Trophoblast cell (in vitro differentiated cells and primary cell): Measurements from ENCODE around the gene SLC4A8.

Source experiments
- DNase-seq, 2 donors: peaks; one replicate each; pipeline ENCODE4 v3.0.0-alpha.2; 2016
- H2AFZ ChIP-seq: 2 replicates; pipeline ENCODE4 v1.6.1; 2013; ENCODE audit warnings: low read length, moderate library complexity, mild to moderate bottlenecking; ENCODE audit not compliant: insufficient read depth, poor library complexity
- H2AK5ac ChIP-seq: 2 replicates; pipeline ENCODE4 v1.6.1; 2013; ENCODE audit warnings: mild to moderate bottlenecking, low read length
- H2BK120ac ChIP-seq: 2 replicates; pipeline ENCODE4 v1.6.1; 2013; ENCODE audit warnings: low read length, mild to moderate bottlenecking, moderate library complexity; ENCODE audit not compliant: insufficient read depth, poor library complexity
- H2BK12ac ChIP-seq: 2 replicates; pipeline ENCODE4 v1.6.1; 2013; ENCODE audit warnings: mild to moderate bottlenecking, low read length, moderate library complexity
- H2BK5ac ChIP-seq: 2 replicates; pipeline ENCODE4 v1.6.1; 2013; ENCODE audit warnings: low read length, low read depth, moderate library complexity, mild to moderate bottlenecking; ENCODE audit not compliant: poor library complexity
- H3K14ac ChIP-seq: 2 replicates; pipeline ENCODE4 v1.6.1; 2013; ENCODE audit warnings: mild to moderate bottlenecking, low read length
- H3K18ac ChIP-seq: 2 replicates; pipeline ENCODE4 v1.6.1; 2013; ENCODE audit warnings: mild to moderate bottlenecking, low read length
- H3K23ac ChIP-seq: 2 replicates; pipeline ENCODE4 v1.6.1; 2013; ENCODE audit warnings: low read length
- H3K27ac ChIP-seq: 2 replicates; pipeline ENCODE4 v1.5.1; 2013; ENCODE audit warnings: low read depth, mild to moderate bottlenecking, inconsistent platforms, low read length, moderate library complexity
- H3K27me3 ChIP-seq: 2 replicates; pipeline ENCODE4 v1.6.1; 2013; ENCODE audit warnings: inconsistent platforms, mild to moderate bottlenecking, low read length, moderate library complexity; ENCODE audit not compliant: insufficient read depth
- H3K36me3 ChIP-seq, 2 experiments: 1 replicate in 1 of 2; 2 replicates in 1 of 2; pipeline ENCODE4 v1.6.1; 2013; ENCODE audit warnings: low read length in 2 of 2, mild to moderate bottlenecking in 2 of 2, moderate library complexity in 1 of 2; ENCODE audit not compliant: insufficient read depth in 2 of 2, control insufficient read depth in 1 of 2
- H3K4ac ChIP-seq: 2 replicates; pipeline ENCODE4 v1.6.1; 2013; ENCODE audit warnings: low read depth, mild to moderate bottlenecking, low read length, moderate library complexity
- H3K4me1 ChIP-seq, 2 experiments: 1 replicate in 1 of 2; 2 replicates in 1 of 2; pipeline ENCODE4 v1.6.1; 2013; ENCODE audit warnings: low read length in 2 of 2, mild to moderate bottlenecking in 2 of 2, moderate library complexity in 1 of 2; ENCODE audit not compliant: insufficient read depth in 2 of 2, control insufficient read depth in 1 of 2
- H3K4me2 ChIP-seq: 2 replicates; pipeline ENCODE4 v1.6.1; 2013; ENCODE audit warnings: inconsistent platforms, mild to moderate bottlenecking, low read length, moderate library complexity
- H3K4me3 ChIP-seq: 2 replicates; pipeline ENCODE4 v1.5.1; 2013; ENCODE audit warnings: mild to moderate bottlenecking, low read depth, low read length, inconsistent platforms
- H3K79me1 ChIP-seq: one replicate; pipeline ENCODE4 v1.6.1; 2013; ENCODE audit warnings: low read length
- H3K79me2 ChIP-seq: 2 replicates; pipeline ENCODE4 v1.6.1; 2013; ENCODE audit warnings: low read length, mild to moderate bottlenecking; ENCODE audit not compliant: control insufficient read depth, insufficient read depth, poor library complexity
- H3K9ac ChIP-seq: 2 replicates; pipeline ENCODE4 v1.6.1; 2013; ENCODE audit warnings: mild to moderate bottlenecking, low read length
- H3K9me3 ChIP-seq: 2 replicates; pipeline ENCODE4 v1.6.1; 2013; ENCODE audit warnings: low read depth, mild to moderate bottlenecking, control low read depth, inconsistent platforms, low read length; ENCODE audit not compliant: insufficient read depth
- H4K12ac ChIP-seq: 2 replicates; pipeline ENCODE4 v1.6.1; 2013; ENCODE audit warnings: low read depth, mild to moderate bottlenecking, low read length, moderate library complexity
- H4K8ac ChIP-seq: 2 replicates; pipeline ENCODE4 v1.6.1; 2013; ENCODE audit warnings: low read depth, mild to moderate bottlenecking, low read length, moderate library complexity
- H4K91ac ChIP-seq: one replicate; pipeline ENCODE4 v1.6.1; 2013; ENCODE audit warnings: low read depth, mild to moderate bottlenecking, low read length, moderate library complexity
- WGBS: extraction: QIAGEN DNeasy Blood & Tissue Kit; methylation state at CpG from one replicate; pipeline ENCODE4 v1.1.7; 2013; ENCODE audit warnings: missing lambda C conversion rate; ENCODE audit not compliant: insufficient read length, insufficient coverage; ENCODE audit errors: extremely low coverage; 5-methylcytosine and 5-hydroxymethylcytosine counted together

SLC4A8 gene

GRCh38 chr12:51528852-51529650 lies 104.4 kb downstream of the SLC4A8 start:
- no peaks in the 10 kb centered on the region for H3K36me3 ChIP-seq
- no peak overlapping the region for H3K23ac ChIP-seq
- peak overlapping the region; percentile 30 for H4K8ac ChIP-seq
- peak overlapping the region; percentile 19 for H2BK12ac ChIP-seq
- H3K4me1 ChIP-seq = peaks cover 34 to 42% of the 10 kb centered on the region in 2 experiments
- peak overlapping the region; percentile 54 for H4K91ac ChIP-seq
- no peaks in the 10 kb centered on the region for H3K27me3 ChIP-seq
- peak overlapping the region; percentile 35 for H3K4me2 ChIP-seq
- H3K4me3 ChIP-seq = no peak overlapping the region
- H3K14ac ChIP-seq = peak overlapping the region; percentile 28
- H3K18ac ChIP-seq = peak overlapping the region; percentile 6
- no peaks in the 10 kb centered on the region for H3K79me2 ChIP-seq
- peak overlapping the region; percentile 20 for H2BK5ac ChIP-seq
- peak overlapping the region; percentile 40 for H2BK120ac ChIP-seq
- no peak overlapping the region for H4K12ac ChIP-seq
- H3K27ac ChIP-seq = peak overlapping the region; percentile 78
- peak overlapping the region; percentile 36 for H2AK5ac ChIP-seq
- H3K4ac ChIP-seq = no peak overlapping the region
- peak; percentile 79 to 81 for DNase-seq
- WGBS = no CpG with 5 or more reads among the region's 6 CpGs
- H3K9me3 ChIP-seq = no peaks in the 10 kb centered on the region
- H3K9ac ChIP-seq = no peak overlapping the region
- no peak overlapping the region for H2AFZ ChIP-seq
- H3K79me1 ChIP-seq = peaks cover 31% of the 10 kb centered on the region

- H2BK5ac ChIP-seq = no peak overlapping the region
- H4K8ac ChIP-seq = no peak overlapping the region
- peak; percentile 39 to 68 for DNase-seq
- H3K4me3 ChIP-seq = no peak overlapping the region
- peaks cover 28% of the 10 kb centered on the region for H3K79me1 ChIP-seq
- H3K4ac ChIP-seq = no peak overlapping the region
- no peak overlapping the region for H2BK120ac ChIP-seq
- H3K9ac ChIP-seq = no peak overlapping the region
- H3K23ac ChIP-seq = no peak overlapping the region
- H4K12ac ChIP-seq = no peak overlapping the region
- H3K27ac ChIP-seq = peak overlapping the region; percentile 78
- no peak overlapping the region for H3K18ac ChIP-seq
- no peak overlapping the region for H2BK12ac ChIP-seq
- no peak overlapping the region for H2AFZ ChIP-seq
- no peak overlapping the region for H4K91ac ChIP-seq
- H3K14ac ChIP-seq = no peak overlapping the region
- H3K9me3 ChIP-seq = no peaks in the 10 kb centered on the region
- H3K79me2 ChIP-seq = no peaks in the 10 kb centered on the region
- peak overlapping the region; percentile 35 for H3K4me2 ChIP-seq
- H3K4me1 ChIP-seq = peaks cover 28 to 36% of the 10 kb centered on the region in 2 experiments
- H2AK5ac ChIP-seq = no peak overlapping the region
- WGBS = no CpG with 5 or more reads among the region's 3 CpGs
- H3K36me3 ChIP-seq = no peaks in the 10 kb centered on the region
- no peaks in the 10 kb centered on the region for H3K27me3 ChIP-seq
Observed at GRCh38 chr12:51529651-51529970, 105.0 kb downstream of the SLC4A8 start.

- Histone ChIP-seq H2BK5ac (peak overlapping the region; percentile 72), H3K23ac (no peak overlapping the region), H3K27me3 (no peaks in the 10 kb centered on the region), H2BK120ac (peak overlapping the region; percentile 85), H4K12ac (no peak overlapping the region), H3K79me2 (no peaks in the 10 kb centered on the region), H4K8ac (peak overlapping the region; percentile 14), H2BK12ac (peak overlapping the region; percentile 92), H2AFZ (no peak overlapping the region), H3K9me3 (no peaks in the 10 kb centered on the region), H3K18ac (peak overlapping the region; percentile 67), H4K91ac (peak overlapping the region; percentile 85), H2AK5ac (peak overlapping the region; percentile 88), H3K27ac (peak overlapping the region; percentile 69), H3K4ac (peak overlapping the region; percentile 57), H3K79me1 (peaks cover 28% of the 10 kb centered on the region), H3K4me3 (no peak overlapping the region), H3K4me2 (no peak overlapping the region), H3K14ac (peak overlapping the region; percentile 51), H3K36me3 (no peaks in the 10 kb centered on the region), H3K9ac (no peak overlapping the region), H3K4me1 (peaks cover 28 to 35% of the 10 kb centered on the region in 2 experiments)
- no CpG with 5 or more reads among the region's 4 CpGs for WGBS
- DNase-seq = no peak
Observed at GRCh38 chr12:51530208-51530607, 105.6 kb downstream of the SLC4A8 start.

- no peak overlapping the region for H3K23ac ChIP-seq
- H3K27me3 ChIP-seq = no peaks in the 10 kb centered on the region
- no peaks in the 10 kb centered on the region for H3K79me2 ChIP-seq
- no peaks in the 10 kb centered on the region for H3K36me3 ChIP-seq
- H3K9ac ChIP-seq = no peak overlapping the region
- peak overlapping the region; percentile 8 for H4K91ac ChIP-seq
- peak overlapping the region; percentile 44 for H2BK5ac ChIP-seq
- no peak overlapping the region for H3K4ac ChIP-seq
- WGBS = no CpG with 5 or more reads among the region's 11 CpGs
- no peak overlapping the region for H4K12ac ChIP-seq
- H2AK5ac ChIP-seq = peak overlapping the region; percentile 59
- peak overlapping the region; percentile 90 for H2BK12ac ChIP-seq
- peak overlapping the region; percentile 28 for H3K4me2 ChIP-seq
- H3K4me3 ChIP-seq = no peak overlapping the region
- H2AFZ ChIP-seq = no peak overlapping the region
- H3K14ac ChIP-seq = peak overlapping the region; percentile 12
- peaks cover 28 to 35% of the 10 kb centered on the region in 2 experiments for H3K4me1 ChIP-seq
- H3K27ac ChIP-seq = no peak overlapping the region
- H3K9me3 ChIP-seq = no peaks in the 10 kb centered on the region
- H2BK120ac ChIP-seq = peak overlapping the region; percentile 34
- no peak overlapping the region for H4K8ac ChIP-seq
- peaks cover 28% of the 10 kb centered on the region for H3K79me1 ChIP-seq
- DNase-seq = no peak
- H3K18ac ChIP-seq = peak overlapping the region; percentile 6
Observed at GRCh38 chr12:51531284-51531977, 106.8 kb downstream of the SLC4A8 start.
